ENCODE measurements around the gene BFAR.

The BFAR gene

GRCh38 chr16:14640538-14640937, 7.8 kb downstream of the BFAR start:
- TF ChIP-seq POLR2AphosphoS5 (IDR thresholded peaks at IDR 0.05; ENCODE audit: low read depth, low read length) (no peak), POLR2A (IDR thresholded peaks at IDR 0.05; ENCODE audit: low read depth, low read length) (no peak), TAF1 (IDR thresholded peaks at IDR 0.05; ENCODE audit: borderline replicate concordance, low read depth, low read length) (no peak)
- FAIRE-seq (no peak), DNase-seq (ENCODE audit: insufficient read length) (no peak)

- no peak for DNase-seq (ENCODE audit: insufficient read length)
- TF ChIP-seq POLR2A (IDR thresholded peaks at IDR 0.05; ENCODE audit: low read depth, low read length) (no peak), TAF1 (IDR thresholded peaks at IDR 0.05; ENCODE audit: borderline replicate concordance, low read depth, low read length) (no peak), POLR2AphosphoS5 (IDR thresholded peaks at IDR 0.05; ENCODE audit: low read depth, low read length) (no peak)
- no peak for FAIRE-seq
Observed at GRCh38 chr16:14641206-14641605, 8.5 kb downstream of the BFAR start.

- no peak for DNase-seq (ENCODE audit: insufficient read length)
- TF ChIP-seq POLR2A (IDR thresholded peaks at IDR 0.05; ENCODE audit: low read depth, low read length) (no peak), POLR2AphosphoS5 (IDR thresholded peaks at IDR 0.05; ENCODE audit: low read depth, low read length) (no peak), TAF1 (IDR thresholded peaks at IDR 0.05; ENCODE audit: borderline replicate concordance, low read depth, low read length) (no peak)
- no peak for FAIRE-seq
Observed at GRCh38 chr16:14641926-14642325, 9.2 kb downstream of the BFAR start.

GRCh38 chr16:14649816-14650215, 17.1 kb downstream of the BFAR start:
- no peak for DNase-seq (ENCODE audit: insufficient read length)
- TF ChIP-seq POLR2AphosphoS5 (IDR thresholded peaks at IDR 0.05; ENCODE audit: low read depth, low read length) (no peak), POLR2A (IDR thresholded peaks at IDR 0.05; ENCODE audit: low read depth, low read length) (no peak)
- FAIRE-seq: no peak

- FAIRE-seq (no peak), DNase-seq (ENCODE audit: insufficient read length) (no peak)
- TF ChIP-seq POLR2AphosphoS5 (IDR thresholded peaks at IDR 0.05; ENCODE audit: low read depth, low read length): no peak
- TF ChIP-seq TAF1 (IDR thresholded peaks at IDR 0.05; ENCODE audit: borderline replicate concordance, low read depth, low read length): no peak
- no peak for TF ChIP-seq POLR2A (IDR thresholded peaks at IDR 0.05; ENCODE audit: low read depth, low read length)
Observed at GRCh38 chr16:14650629-14651028, 17.9 kb downstream of the BFAR start.

GRCh38 chr16:14652726-14653125, 20.0 kb downstream of the BFAR start:
- no peak for FAIRE-seq

GRCh38 chr16:14658063-14658462, 25.3 kb downstream of the BFAR start:
- peak; percentile 68 for FAIRE-seq
- DNase-seq (ENCODE audit: insufficient read length): peak; percentile 33
- TF ChIP-seq POLR2A (IDR thresholded peaks at IDR 0.05; ENCODE audit: low read depth, low read length): peak; percentile 53
- TF ChIP-seq TAF1 (IDR thresholded peaks at IDR 0.05; ENCODE audit: borderline replicate concordance, low read depth, low read length): peak; percentile 28; the same call in 1 of the 2 replicates
- no peak for TF ChIP-seq POLR2AphosphoS5 (IDR thresholded peaks at IDR 0.05; ENCODE audit: low read depth, low read length)

More at GRCh38 chr16:14652726-14653125, 20.0 kb downstream of the BFAR start:
- DNase-seq (ENCODE audit: insufficient read length): no peak
- TF ChIP-seq POLR2A (IDR thresholded peaks at IDR 0.05; ENCODE audit: low read depth, low read length) (no peak), POLR2AphosphoS5 (IDR thresholded peaks at IDR 0.05; ENCODE audit: low read depth, low read length) (no peak), TAF1 (IDR thresholded peaks at IDR 0.05; ENCODE audit: borderline replicate concordance, low read depth, low read length) (no peak)

- DNase-seq (ENCODE audit: insufficient read length): no peak
- no peak for FAIRE-seq
- TF ChIP-seq TAF1 (IDR thresholded peaks at IDR 0.05; ENCODE audit: borderline replicate concordance, low read depth, low read length): no peak
- no peak for TF ChIP-seq POLR2AphosphoS5 (IDR thresholded peaks at IDR 0.05; ENCODE audit: low read depth, low read length)
- no peak for TF ChIP-seq POLR2A (IDR thresholded peaks at IDR 0.05; ENCODE audit: low read depth, low read length)
Observed at GRCh38 chr16:14667347-14668266, 34.9 kb downstream of the BFAR start.

GRCh38 chr16:14668556-14669223, 35.9 kb downstream of the BFAR start:
- DNase-seq (ENCODE audit: insufficient read length) (no peak), FAIRE-seq (no peak)
- TF ChIP-seq POLR2AphosphoS5 (IDR thresholded peaks at IDR 0.05; ENCODE audit: low read depth, low read length): no peak
- TF ChIP-seq TAF1 (IDR thresholded peaks at IDR 0.05; ENCODE audit: borderline replicate concordance, low read depth, low read length): no peak
- no peak for TF ChIP-seq POLR2A (IDR thresholded peaks at IDR 0.05; ENCODE audit: low read depth, low read length)

- DNase-seq (ENCODE audit: insufficient read length) (no peak), FAIRE-seq (no peak)
- TF ChIP-seq POLR2AphosphoS5 (IDR thresholded peaks at IDR 0.05; ENCODE audit: low read depth, low read length) (no peak), POLR2A (IDR thresholded peaks at IDR 0.05; ENCODE audit: low read depth, low read length) (no peak), TAF1 (IDR thresholded peaks at IDR 0.05; ENCODE audit: borderline replicate concordance, low read depth, low read length) (no peak)
Observed at GRCh38 chr16:14669776-14670175, 37.0 kb downstream of the BFAR start.

GRCh38 chr16:14672403-14672971, 39.7 kb downstream of the BFAR start:
- FAIRE-seq (peak; percentile 33), DNase-seq (ENCODE audit: insufficient read length) (peak; percentile 53)
- no peak for TF ChIP-seq POLR2AphosphoS5 (IDR thresholded peaks at IDR 0.05; ENCODE audit: low read depth, low read length)

All from GM12892 (cell line).